ENCODE data around the gene CSF2RB.

CSF2RB gene

DNA sequence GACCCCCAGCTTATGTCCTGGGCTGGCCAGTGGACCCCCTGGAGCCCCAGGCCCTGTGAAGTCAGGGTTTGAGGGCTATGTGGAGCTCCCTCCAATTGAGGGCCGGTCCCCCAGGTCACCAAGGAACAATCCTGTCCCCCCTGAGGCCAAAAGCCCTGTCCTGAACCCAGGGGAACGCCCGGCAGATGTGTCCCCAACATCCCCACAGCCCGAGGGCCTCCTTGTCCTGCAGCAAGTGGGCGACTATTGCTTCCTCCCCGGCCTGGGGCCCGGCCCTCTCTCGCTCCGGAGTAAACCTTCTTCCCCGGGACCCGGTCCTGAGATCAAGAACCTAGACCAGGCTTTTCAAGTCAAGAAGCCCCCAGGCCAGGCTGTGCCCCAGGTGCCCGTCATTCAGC is 24.6 kb downstream of the CSF2RB start:
- DNase-seq: no peak

DNA sequence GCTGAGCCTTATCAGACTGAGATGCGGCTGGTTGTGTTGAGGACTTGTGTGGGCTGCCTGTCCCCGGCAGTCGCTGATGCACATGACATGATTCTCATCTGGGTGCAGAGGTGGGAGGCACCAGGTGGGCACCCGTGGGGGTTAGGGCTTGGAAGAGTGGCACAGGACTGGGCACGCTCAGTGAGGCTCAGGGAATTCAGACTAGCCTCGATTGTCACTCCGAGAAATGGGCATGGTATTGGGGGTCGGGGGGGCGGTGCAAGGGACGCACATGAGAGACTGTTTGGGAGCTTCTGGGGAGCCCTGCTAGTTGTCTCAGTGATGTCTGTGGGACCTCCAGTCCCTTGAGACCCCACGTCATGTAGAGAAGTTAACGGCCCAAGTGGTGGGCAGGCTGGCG is 25.5 kb downstream of the CSF2RB start:
- no peak for DNase-seq

DNA sequence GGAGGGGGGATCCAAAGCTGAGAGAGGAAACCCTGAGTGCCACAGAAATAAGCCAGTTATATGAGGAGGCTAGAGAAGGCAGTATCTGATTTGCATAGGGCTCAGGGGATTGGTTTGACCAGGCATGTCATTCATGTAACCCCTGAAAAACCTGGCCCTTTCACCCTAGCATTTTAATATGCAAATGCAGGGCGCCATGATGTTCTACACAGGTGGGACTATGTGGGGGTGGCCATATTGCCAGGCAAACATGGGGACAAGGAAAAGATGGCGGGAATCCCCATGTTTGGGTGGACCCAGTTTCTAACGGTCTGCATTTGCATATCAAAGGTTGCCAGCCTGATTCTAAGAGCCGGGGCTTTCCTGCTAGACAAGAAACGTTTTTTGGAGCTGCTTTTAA is 27.2 kb downstream of the CSF2RB start:
- peak; percentile 11 for DNase-seq

DNA sequence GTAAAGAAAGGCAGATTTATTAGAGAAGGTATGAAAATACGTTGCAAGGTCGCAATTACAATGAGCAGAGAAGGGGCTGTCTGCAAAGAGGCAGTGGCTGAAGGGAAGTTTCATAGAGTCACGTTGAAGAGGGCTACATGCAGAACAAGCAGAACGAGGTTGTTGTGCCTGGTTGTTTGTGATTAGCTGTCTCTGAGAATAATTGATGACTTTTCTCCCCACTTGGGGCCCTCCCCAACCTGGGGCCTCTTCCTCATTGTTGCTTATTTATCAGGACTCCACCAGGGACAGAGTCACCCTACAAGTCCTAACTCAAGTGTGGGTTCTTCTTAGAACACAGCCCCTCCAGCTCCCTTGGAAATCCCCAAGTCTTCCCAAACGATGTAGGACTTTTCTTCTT is 29.1 kb downstream of the CSF2RB start:
- DNase-seq: no peak

DNA sequence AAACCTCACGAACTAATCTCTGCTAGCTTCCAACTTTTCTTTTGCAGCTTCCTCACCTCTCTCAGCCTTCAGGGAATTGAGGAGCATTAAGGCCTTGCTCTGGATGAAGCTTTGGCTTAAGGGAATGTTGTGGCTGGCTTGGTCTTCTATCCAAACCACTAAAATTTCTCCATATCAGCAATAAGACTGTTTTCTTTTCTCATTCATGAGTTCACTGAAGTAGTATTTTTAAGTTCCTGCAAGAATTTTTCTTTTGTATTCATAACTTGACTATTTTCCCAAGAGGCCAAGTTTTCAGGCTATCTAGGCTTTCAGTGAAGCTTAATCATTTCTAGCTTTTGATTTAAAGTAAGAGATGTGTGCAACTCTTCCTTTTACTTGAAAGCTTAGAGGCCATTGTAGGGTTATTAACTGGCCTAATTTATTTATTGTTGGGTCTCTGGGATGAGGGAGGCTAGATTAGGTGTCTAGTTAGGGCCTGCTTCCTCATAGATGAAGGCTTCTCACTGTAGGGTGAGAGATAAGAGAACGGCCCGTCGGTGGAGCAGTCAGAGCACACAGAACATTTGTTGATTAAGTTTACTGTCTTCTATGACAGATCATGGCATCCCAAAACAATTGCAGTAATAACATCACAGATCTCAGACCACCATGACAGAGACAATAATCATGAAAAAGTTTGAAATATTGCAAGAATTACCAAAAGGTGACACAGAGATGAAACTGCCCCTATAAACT is 33.2 kb downstream of the CSF2RB start:
- no peak for DNase-seq

DNA sequence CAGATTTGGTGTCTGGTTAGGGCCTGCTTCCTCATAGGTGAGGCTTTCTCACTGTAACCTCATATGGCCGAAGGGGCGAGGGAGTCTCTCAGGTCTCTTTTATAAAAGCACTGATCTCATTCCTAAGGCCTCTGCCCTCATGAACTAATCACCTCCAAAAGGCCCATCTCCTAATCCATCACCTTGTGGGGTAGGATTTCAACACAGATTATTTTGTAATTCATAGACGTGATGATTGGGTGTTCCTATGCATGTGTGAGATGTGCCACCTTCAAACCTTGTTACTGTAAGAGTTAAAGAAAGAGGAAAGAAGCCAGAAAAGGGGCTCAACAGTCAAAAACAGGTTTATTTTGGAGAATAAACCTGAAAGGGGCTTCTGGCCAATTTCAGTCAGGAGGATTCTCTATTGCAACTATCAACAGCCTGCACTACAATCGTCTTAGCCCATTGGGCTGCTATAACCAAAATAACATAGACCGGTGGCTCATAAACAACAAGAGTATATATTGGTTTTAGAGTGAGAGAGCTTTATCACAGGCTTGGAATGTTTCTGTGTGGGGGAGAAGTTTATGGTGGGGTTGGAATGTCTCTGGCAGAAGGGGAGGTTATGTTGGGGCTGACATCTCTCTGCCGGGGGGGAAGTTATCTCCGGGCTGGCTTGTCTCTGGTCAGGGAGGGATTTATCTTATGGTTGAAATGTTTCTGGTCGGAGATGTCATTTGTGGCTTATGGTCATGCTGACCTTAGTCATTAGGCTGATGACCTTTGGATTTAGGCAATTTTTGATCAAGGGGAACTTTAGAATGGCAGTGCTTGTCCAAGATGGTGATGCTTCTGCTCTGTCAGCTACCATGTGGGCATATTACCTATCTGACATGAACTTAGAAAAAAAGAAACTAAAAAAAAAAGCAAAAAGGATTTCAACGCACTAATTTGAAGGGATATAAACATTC is 35.1 kb downstream of the CSF2RB start:
- DNase-seq: no peak

DNA sequence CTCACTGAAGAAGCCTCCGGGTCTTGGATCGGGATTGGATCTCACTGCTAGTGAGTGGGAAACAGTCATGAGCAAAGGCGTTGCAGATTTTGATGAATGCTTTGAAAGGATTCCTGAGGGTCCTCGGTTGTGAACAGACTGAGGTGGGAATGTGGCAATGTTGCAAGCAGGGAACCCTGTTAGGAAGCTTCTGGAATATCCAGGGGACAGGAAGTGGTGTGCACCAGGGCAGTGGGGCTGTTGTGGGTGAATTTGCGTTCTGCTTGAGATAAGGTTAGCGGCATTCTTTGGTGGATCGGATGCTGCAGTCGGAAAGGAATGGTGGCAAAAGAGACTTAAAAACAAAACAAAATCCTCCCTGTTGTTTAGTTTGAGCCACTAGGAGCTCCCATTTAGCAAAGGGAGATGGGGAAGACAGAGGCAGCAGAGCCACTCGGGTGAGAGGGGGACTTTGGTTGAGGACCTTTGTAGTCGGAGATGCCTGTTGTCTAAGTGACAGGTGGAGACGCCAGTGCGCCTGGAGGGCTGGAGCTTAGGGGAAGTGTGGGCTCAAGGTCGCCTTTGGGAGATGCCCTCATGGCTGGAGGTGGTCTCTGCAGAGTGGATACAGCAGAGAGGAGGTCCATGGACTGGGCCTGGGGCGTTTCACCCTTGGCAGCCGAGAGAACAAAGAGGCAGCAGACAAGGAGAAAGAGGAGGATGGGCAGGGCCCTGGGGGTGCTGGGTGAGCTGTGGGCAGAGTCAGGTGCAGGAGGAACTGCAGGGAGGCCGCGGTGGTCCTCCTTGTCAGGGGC is 37.6 kb downstream of the CSF2RB start:
- no peak for DNase-seq

DNA sequence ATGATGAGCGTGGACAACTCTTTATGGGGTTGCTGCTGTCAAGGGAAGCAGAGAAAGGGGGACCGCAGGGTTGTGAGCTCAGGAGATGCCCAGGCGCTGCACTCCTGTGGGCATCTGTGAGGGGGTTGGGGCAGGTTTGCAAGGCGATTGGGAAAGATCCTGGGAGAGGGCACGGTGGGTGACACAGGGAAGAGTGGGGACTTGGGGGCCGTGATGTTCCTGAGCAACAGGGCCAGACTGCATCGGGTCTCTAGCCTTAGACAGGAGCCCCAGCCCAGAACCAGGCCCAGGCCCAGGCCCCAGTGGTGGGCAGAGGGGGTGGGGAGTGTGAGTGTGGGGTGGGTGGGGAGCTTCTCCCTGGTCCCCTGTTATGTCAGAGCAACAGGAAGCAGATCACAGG is 38.3 kb downstream of the CSF2RB start:
- no peak for DNase-seq

DNA sequence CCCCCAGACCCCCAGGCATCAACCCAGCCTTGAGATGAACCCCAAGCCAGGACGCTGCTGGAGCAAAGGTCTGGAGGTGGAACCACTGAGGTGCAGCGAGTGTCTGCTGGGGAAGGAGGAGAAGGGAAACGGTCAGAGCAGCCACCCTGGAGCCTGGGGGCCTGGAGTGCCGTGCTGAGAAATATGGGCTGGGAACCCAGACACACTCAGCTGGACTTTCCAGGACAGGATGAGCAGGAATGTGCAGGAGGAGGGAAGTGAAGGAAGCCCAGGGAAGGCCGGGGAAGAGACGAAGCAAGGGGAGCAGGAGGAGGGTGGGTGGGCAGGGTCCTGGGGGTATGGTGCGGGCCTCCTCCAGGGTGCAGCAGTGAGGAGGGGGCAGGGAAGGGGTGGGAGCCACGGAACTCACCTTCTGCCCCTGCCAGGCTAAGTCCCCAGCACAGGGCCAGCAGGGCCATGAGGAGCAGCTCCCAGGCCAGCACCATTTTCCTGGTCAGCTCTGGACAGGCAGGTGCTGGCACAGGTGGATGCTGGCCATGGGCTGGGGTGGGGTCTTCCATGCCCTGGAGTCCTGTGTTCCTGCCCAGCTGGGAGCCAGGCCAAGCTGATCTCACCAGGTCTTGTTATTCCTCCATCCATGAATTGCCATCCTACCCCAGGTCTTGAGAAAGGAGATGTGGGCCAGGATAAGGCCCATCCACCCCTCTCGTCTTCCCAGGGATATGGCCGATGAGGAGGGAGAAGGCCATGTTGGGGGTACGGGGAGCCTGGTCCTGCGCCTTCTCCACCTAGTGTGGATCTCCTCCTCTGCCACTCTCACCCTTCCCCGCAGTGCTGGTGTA is 40.0 kb downstream of the CSF2RB start:
- no peak for DNase-seq

DNA sequence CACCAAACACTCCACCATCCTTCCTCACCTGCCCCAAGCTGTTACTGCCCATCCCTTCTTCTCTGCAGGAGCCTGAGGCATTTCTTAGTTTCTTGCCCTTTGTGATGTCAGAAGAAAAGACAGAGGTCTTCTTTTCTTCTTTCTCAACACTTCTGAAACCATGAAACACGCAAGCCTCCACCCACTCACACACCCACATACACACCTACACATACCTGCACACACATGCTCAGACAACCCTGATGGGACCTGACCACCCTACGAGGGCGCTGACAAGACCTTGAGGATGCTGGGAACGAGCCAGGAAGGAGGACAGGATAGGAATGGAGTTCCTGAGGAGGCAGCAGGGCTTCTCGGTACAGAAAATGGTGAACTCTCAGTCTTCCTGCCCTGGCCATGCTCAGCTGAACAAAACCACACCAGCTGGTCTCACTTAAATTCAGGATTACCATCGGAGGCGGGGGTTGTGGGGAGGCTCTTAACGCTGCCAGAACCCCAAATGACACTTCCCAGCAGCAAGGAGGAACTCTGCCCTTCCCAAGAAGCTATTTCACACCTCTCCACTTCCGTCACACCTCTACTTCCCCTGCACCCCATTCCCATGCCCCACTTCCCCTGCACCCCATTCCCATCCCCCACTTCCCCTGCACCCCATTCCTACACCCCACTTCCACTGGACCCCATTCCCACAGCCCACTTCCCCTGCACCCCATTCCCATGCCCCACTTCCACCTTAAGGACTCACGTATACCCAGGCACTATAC is 41.0 kb downstream of the CSF2RB start:
- no peak for DNase-seq

DNA sequence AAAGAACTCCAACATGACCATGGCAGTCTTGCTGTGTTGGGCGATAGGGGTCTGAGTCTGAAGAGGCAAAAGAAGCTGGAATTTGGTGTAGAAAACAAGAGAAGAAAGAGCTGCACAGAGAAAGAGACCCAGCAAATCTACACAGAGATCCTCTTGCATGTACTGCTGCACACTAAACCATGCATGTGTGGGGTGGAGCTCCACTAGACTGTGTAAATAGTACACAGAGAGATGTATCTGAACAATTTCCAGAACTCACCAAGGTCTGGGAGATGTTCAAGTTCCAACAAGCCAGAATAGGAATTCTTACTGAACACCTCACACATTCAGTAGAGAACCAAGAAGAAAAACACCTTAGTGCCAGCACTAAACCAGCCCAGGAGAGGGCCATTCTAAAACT is 42.3 kb downstream of the CSF2RB start:
- no peak for DNase-seq

DNA sequence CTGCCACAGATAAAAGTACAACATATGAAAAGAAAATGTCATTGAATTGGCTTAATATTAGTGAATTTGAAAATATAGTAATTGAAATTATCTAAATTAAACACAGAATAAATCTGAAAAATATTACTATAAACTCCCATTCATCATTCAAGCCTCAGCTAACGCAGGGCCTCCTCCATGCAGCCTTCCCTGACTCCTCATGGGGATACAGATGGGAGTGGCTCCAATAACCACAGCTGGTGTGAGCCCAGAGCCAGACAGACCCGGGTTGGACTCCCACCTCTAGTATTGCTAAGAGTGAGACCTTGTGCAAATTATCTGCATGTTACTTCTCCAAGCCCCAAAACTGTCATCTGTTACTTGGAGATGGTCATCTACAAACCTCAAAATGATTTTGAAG is 44.9 kb downstream of the CSF2RB start:
- DNase-seq: no peak

DNA sequence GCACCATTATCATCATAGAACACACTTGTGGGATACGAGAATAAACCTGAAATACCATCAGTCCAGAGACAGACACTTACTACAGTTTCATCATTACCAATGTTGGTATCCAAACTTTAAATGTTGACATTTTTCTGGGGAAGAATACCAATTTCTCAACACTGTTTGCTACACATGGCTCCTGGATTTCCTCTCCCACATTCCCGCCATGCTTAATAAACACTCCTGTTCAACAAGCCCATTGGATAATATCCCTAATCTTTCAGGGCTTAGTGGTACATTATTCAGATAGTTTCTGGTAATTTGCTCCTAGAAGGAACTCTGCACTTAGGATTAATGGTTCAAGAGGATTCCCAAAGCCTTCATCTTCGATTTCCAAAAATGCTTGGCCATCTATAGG is 48.2 kb downstream of the CSF2RB start:
- no peak for DNase-seq

DNA sequence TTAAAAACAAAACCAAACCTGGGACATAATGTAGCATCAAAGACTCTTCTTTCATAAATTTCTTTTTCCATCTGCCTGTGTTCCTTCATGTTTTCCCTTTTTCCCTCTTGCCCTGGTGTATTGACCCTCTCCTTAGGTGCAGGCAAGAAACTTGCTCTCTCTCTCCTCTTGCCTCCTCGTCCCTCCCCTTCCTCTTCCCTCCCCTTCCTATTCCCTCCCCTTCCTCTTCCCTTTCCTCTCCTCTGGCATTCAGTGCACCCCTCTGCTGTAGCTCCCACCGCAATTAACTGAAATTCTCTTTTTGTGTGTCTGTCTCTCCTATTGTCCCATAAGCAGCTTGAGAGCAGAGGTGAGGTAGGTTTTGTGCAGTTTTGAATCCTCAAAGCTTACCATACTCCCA is 49.9 kb downstream of the CSF2RB start:
- no peak for DNase-seq

DNA sequence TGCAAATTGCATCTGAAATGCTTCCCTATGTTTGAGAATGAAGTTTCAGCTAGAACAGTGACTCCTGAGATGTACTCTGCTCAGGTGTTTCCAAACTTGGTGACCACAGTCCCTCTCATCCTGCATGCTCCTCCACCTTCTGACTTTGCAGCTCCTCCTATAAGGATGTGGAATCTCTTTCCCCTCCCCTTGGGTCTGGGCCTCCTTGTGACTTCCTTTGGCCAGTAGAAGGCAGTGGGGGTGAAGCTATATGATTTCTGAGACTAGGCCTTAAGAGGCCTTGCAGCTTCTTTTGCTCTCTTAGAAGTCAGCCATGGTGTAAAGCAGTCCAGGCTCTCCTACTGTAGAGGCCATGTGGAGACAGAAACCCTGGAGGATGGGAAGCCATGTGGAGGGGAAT is 50.7 kb downstream of the CSF2RB start:
- no peak for DNase-seq

DNA sequence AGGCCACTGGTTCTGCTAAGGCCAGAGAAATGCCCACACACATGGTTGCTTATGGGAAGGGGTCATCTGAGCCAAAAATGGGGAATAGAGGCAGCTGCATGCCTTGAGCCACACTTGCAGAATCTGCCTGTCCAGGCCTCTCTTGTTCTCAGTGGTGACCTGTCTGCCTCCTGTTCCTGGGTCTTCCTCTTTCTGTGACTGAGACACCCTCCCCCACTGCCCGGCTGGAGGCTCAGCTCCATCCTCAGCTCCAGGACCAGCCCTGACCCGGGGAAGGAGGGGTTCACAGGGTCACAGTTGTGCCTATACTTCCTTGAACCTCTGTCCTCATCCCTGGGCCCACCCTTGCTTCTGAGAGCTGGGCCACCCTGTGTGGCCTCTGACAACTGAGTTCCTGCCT is 52.3 kb downstream of the CSF2RB start:
- no peak for DNase-seq

DNA sequence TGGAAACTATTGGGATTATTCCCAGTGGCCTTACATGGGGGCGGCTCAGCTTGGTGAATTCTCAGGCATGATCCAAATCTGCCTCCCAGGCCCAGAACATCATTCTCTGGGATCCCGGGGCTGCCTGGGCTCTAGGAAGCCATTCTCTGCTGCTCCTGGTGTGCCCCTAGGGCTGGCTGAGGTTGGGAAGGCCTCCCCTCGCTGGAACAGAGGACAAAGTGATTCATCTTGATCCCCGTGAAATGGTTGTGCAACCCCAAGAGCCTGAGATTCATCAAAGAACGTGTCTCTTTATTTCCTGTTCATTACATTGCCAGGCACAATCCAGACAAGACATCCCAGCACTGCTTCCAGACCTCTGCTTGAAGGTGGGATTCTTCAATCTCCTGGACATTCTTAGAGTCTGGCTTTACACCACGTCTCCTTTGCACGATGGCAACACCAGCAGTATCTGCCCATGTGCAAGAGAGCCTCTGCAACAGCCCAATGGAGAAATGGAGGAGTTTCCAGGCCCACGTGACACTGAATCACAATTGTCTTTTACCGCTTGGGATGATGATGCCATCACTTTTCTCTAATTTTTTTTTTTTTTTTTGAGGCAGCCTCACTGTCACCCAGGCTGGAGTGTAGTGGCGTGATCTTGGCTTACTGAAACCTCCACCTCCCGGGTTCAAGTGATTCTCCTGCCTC is 53.6 kb downstream of the CSF2RB start:
- no peak for DNase-seq

DNA sequence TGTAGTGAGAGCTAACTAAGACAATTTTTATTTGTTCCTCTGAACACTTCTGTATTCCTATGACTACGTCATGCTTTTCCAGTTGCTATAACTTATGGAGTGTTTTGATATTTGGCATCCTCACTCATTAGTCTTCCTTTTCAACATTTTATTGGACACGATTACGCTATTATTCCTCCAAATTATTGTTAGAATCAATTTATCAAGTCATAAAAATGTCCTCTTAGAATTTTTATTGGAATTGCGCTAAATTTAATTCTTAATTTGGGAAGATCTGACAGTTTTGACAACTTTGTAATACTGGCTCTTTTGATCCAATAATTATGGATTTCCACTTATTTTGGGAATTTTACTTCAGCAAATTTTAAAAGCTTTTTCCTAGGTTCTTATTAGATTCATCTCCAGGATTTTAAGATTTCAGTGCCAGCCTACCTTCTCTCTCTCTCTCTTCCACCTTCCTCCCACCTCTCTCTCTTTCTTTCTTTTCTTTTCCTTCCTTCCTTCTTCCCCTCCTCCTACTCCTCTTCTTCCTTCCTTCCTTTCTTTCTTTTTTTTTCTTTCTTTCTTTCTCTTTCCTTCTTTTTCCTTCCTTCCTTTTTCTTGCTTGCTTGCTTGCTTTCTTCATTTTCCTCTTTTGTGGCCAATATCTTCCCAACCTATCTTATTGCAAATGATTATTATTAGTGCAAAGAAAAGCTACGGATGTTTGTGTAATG is 55.0 kb downstream of the CSF2RB start:
- no peak for DNase-seq

DNA sequence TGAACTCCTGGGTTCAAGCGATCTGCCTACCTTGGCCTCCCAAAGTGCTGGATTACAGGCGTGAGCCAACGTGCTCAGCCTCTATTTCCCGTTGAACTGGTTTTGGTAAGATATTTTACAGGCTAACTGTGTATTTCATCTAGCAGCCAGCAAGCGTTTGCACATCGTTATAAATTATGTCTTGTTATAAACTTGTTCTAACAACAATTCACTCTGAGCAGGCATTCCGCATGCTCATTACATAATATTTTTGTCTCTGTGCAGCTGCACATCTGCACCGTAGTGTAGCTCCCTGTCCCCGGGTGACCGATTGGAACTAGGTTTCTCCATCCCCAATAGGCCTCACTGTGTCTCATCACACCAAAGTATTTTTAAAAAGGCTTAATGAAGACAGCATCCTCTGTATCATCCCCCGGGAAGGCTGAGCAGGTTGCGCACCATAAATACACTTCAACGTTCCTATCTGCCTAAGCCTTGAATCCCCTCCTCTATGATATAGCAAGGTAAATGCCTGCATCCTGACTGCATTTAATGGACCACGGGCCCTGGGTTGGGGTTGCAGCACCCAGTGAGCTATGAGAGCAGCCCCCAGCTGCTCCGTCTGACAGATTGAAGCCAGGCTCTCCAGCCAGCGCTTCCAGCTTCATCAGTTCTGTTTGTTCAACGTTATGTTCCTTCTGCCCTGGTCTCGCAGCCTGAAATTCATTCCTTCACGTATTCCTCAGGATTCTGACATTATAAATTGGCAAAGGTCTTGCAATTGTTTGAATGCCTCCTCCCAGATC is 58.1 kb downstream of the CSF2RB start:
- DNase-seq: no peak

DNA sequence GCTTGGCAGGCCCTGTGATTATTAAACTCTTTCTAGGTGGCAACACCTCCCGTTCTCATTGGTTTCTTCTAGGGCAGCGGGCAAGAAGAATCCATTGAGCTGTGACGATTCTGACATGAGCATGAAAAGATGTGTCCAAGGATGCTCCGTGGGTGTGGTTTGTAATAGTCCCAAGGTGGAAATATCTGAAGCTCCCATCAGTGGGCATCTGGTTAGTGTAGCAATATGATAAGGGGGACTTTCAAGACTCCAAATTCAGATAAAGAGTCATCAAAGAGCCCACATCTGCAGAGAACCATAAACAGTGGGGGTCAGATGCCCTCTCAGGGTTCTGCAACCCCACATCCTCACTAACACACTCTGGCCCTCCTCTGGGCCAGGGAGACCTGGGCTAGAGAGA is 63.2 kb downstream of the CSF2RB start:
- DNase-seq: no peak

Data from CD4-positive, alpha-beta T cell treated with Interleukin-12 subunit alpha and Interleukin-12 subunit beta, for 1 hour (primary cell).